HepG2 (cell line): Measurements from ENCODE around the gene CEACAM16. TPM values are rescaled to one million over a fixed set of nuclear protein-coding genes. Genes with fewer than 3 reads are reported as not detected.

Experiments
- ARID4A ChIP-seq: sonication (generic); formaldehyde crosslinking; IDR thresholded peaks from 2 replicates; pipeline ENCODE4 v1.5.0; 2020; ENCODE audit warnings: mild to moderate bottlenecking, missing genetic modification reagents, borderline replicate concordance
- ATF7-NPFF ChIP-seq: sonication (generic); formaldehyde crosslinking; IDR thresholded peaks from 2 replicates; pipeline ENCODE4 v1.8.1; 2023; ENCODE audit warnings: mild to moderate bottlenecking, low read depth, missing genetic modification reagents, moderate library complexity
- EHMT2 ChIP-seq: fragments of 200-600 bp; sonication (generic); IDR thresholded peaks from 2 replicates; pipeline ENCODE4 v1.7.0; 2017; ENCODE audit warnings: antibody characterized with exemption, low read depth, low read length, borderline replicate concordance
- EP300 ChIP-seq, 3 experiments: sonication (generic) in 1 of 3; formaldehyde crosslinking in 1 of 3; IDR thresholded peaks; 2 replicates each; pipeline versions ENCODE4 v1.5.1 to v1.6.1; 2011 to 2020; ENCODE audit warnings: low read depth in 2 of 3, low read length in 2 of 3, borderline replicate concordance in 1 of 3, improper control_type of control experiment in 1 of 3, mild to moderate bottlenecking in 1 of 3, missing genetic modification reagents in 1 of 3, moderate library complexity in 1 of 3
- PCBP2 ChIP-seq: fragments of 200-400 bp; formaldehyde crosslinking; optimal IDR thresholded peaks from 2 replicates; pipeline ENCODE3; 2018; ENCODE audit warnings: low read length, low read depth; ENCODE audit not compliant: poor library complexity, severe bottlenecking
- SAP130 ChIP-seq: IDR thresholded peaks from 2 replicates; pipeline ENCODE4 v1.6.1; 2016; ENCODE audit warnings: low read depth
- SKI ChIP-seq: fragments of 450-650 bp; IDR thresholded peaks from one replicate; pipeline ENCODE4 v1.6.1; 2018; ENCODE audit warnings: mild to moderate bottlenecking; ENCODE audit not compliant: partially characterized antibody
- TBP ChIP-seq: sonication (generic); formaldehyde crosslinking; IDR thresholded peaks from 2 replicates; pipeline ENCODE4 v1.5.0; 2020; ENCODE audit warnings: missing genetic modification reagents
- TFAP4 ChIP-seq: sonication (generic); IDR thresholded peaks from 2 replicates; pipeline ENCODE4 v1.6.1; 2016; ENCODE audit warnings: low read depth, borderline replicate concordance
- ZBTB7B ChIP-seq: sonication (generic); formaldehyde crosslinking; IDR thresholded peaks from 2 replicates; pipeline ENCODE4 v1.4.0; 2020; ENCODE audit warnings: missing genetic modification reagents
- ZFP1 ChIP-seq: IDR thresholded peaks from 2 replicates; pipeline ENCODE4 v1.6.1; 2016
- ZNF235 ChIP-seq: sonication (generic); formaldehyde crosslinking; IDR thresholded peaks from 2 replicates; pipeline ENCODE4 v1.8.1; 2023; ENCODE audit warnings: mild to moderate bottlenecking, missing genetic modification reagents, borderline replicate concordance
- ZNF557 ChIP-seq: sonication (generic); formaldehyde crosslinking; IDR thresholded peaks from 2 replicates; pipeline ENCODE4 v1.4.0; 2020; ENCODE audit warnings: missing genetic modification reagents
- ZNF607 ChIP-seq: sonication (generic); formaldehyde crosslinking; IDR thresholded peaks from 2 replicates; pipeline ENCODE4 v1.5.1; 2020; ENCODE audit warnings: missing genetic modification reagents, mild to moderate bottlenecking, borderline replicate concordance
- ZNF687 ChIP-seq: sonication (generic); formaldehyde crosslinking; IDR thresholded peaks from 2 replicates; pipeline ENCODE4 v1.5.1; 2020; ENCODE audit warnings: mild to moderate bottlenecking, missing genetic modification reagents, moderate library complexity
- ZNF770 ChIP-seq: sonication (generic); formaldehyde crosslinking; IDR thresholded peaks from 2 replicates; pipeline ENCODE4 v1.5.0; 2020; ENCODE audit warnings: mild to moderate bottlenecking, missing genetic modification reagents
- polyA plus RNA-seq, 8 experiments: library from polyadenylated mRNA; depleted of rRNA in 3 of 8; stranded (reverse) in 7 of 8; unstranded in 1 of 8; fragments of >200 nt; fragmentation: Illumina TruSeq in 4 of 8; extraction: Trizol in 4 of 8; gene quantifications; 2 replicates each; pipeline versions ENCODE4 v1.2.1 to v1.2.3, GENCODE V29; 2011 to 2016; ENCODE audit warnings: low read depth in 4 of 8, missing spikeins in 1 of 8, mixed read lengths in 1 of 8; ENCODE audit not compliant: insufficient read depth in 1 of 8
- total RNA-seq, 5 experiments: library from RNA; depleted of rRNA; stranded (reverse); fragments of >200 nt; fragmentation: Illumina TruSeq; extraction: Trizol; gene quantifications; 2 replicates each; pipeline ENCODE4 v1.2.3, GENCODE V29; 2016; ENCODE audit warnings: low read depth in 1 of 5

Gene CEACAM16
- total and polyA plus RNA-seq, 2 of the 13 experiments (the other 11 are each of a cell fraction or from before 2014, with no cell fraction given) = not detected

- TF ChIP-seq ZNF687 (CRISPR knock-in tag) (peak; percentile 25; the same call in 1 of the 2 replicates), PCBP2 (no peak), SAP130 (CRISPR knock-in tag) (peak; percentile 16; the same call in 1 of the 2 replicates), ZNF557 (CRISPR knock-in tag) (no peak), TBP (no peak), ZNF235 (no peak), EP300 (IDR thresholded peaks at IDR 0.05; ENCODE audit: low read depth in 2 of 2, low read length in 2 of 2) (peak; percentile 66 to 89), EP300 (CRISPR knock-in tag; IDR thresholded peaks at IDR 0.05; ENCODE audit: borderline replicate concordance) (no peak), ZNF607 (CRISPR knock-in tag) (no peak), ZFP1 (CRISPR knock-in tag) (no peak), TFAP4 (no peak), ATF7-NPFF (CRISPR knock-in tag) (no peak), ZBTB7B (CRISPR knock-in tag) (0 out of 2 replicates have a peak, but pooled peaks have one; percentile 31), SKI (peak; percentile 85), ZNF770 (CRISPR knock-in tag) (no peak), ARID4A (CRISPR knock-in tag) (peak; percentile 4; the same call in 1 of the 2 replicates), EHMT2 (no peak)
Observed at GRCh38 chr19:44748426-44749254, 49.7 kb downstream of the CEACAM16 start, which contains the start of gene BCL3 (continued).
